C4-2B (cell line): ENCODE data around the gene SFT2D1.

Experiments
- ZFX ChIP-seq: fragments of 450-650 bp; IDR thresholded peaks from 2 replicates; pipeline ENCODE4 v1.6.1; 2017
- TF ChIP-seq, protein P1 (sequence below): fragments of 450-650 bp; conservative IDR thresholded peaks from 2 replicates; pipeline ENCODE4 v1.5.1; 2017; ENCODE audit warnings: mild to moderate bottlenecking

DNA sequence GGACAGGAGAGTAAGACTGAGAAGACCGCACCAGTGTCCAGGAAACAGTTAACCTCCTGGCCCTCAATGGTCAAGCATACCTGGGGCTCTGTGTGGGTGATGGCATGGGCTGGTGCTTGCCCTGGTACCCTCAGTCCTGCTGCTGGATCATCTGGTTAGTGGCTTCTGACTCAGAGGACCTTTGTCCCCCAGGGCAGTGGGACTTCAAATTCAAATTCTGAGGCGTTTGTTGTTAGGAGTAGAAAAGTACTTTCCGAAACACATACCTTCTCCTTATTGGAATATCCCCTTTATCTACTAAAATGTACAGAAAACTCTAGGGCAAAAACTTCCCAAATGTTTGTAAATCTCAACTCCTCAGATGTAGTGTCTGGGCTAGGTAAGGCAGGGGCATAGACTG, 4.1 kb upstream of the SFT2D1 start:
- TF ChIP-seq, protein P1, sequence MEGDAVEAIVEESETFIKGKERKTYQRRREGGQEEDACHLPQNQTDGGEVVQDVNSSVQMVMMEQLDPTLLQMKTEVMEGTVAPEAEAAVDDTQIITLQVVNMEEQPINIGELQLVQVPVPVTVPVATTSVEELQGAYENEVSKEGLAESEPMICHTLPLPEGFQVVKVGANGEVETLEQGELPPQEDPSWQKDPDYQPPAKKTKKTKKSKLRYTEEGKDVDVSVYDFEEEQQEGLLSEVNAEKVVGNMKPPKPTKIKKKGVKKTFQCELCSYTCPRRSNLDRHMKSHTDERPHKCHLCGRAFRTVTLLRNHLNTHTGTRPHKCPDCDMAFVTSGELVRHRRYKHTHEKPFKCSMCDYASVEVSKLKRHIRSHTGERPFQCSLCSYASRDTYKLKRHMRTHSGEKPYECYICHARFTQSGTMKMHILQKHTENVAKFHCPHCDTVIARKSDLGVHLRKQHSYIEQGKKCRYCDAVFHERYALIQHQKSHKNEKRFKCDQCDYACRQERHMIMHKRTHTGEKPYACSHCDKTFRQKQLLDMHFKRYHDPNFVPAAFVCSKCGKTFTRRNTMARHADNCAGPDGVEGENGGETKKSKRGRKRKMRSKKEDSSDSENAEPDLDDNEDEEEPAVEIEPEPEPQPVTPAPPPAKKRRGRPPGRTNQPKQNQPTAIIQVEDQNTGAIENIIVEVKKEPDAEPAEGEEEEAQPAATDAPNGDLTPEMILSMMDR, result no peak
- TF ChIP-seq ZFX, result no peak
